HEK293T (cell line): ENCODE measurements around the gene RGS9BP.
"Not testable (repeated sequence)": the region's sequence is repeated elsewhere in the genome, so short reads cannot be mapped to it uniquely, and the experiment has no call there.

Experiments
- CTCF ChIA-PET: fragments of 350-600 bp; formaldehyde crosslinking; extraction: SDS; loops from one replicate; lab custom pipeline; 2021; ENCODE audit warnings: antibody characterized with exemption, inconsistent platforms; lab: Yijun Ruan, JAX
- POLR2A ChIA-PET: fragments of 350-600 bp; formaldehyde crosslinking; extraction: SDS; loops from one replicate; lab custom pipeline; 2020; ENCODE audit warnings: antibody characterized with exemption, inconsistent platforms; lab: Yijun Ruan, JAX
- DNase-seq: peaks from one replicate; pipeline ENCODE4 v3.0.0; 2012; ENCODE audit warnings: mixed read lengths; ENCODE audit errors: extremely low spot score
- ARNT ChIP-seq: fragments of 450-650 bp; IDR thresholded peaks from 2 replicates; pipeline ENCODE4 v1.6.1; 2017; ENCODE audit warnings: mild to moderate bottlenecking
- BHLHE40 ChIP-seq: fragments of 450-650 bp; IDR thresholded peaks from 2 replicates; pipeline ENCODE4 v1.6.1; 2016; ENCODE audit warnings: mild to moderate bottlenecking, moderate library complexity, borderline replicate concordance
- CTBP1 ChIP-seq: fragments of 450-650 bp; IDR thresholded peaks from 2 replicates; pipeline ENCODE4 v1.6.1; 2016; ENCODE audit warnings: borderline replicate concordance
- ELF4 ChIP-seq: fragments of 450-650 bp; IDR thresholded peaks from 2 replicates; pipeline ENCODE4 v1.6.1; 2017; ENCODE audit warnings: antibody characterized with exemption
- FOXA1 ChIP-seq: fragments of 450-650 bp; IDR thresholded peaks from 2 replicates; pipeline ENCODE4 v1.6.1; 2016; ENCODE audit warnings: mild to moderate bottlenecking
- FOXK2 ChIP-seq: fragments of 450-650 bp; IDR thresholded peaks from 2 replicates; pipeline ENCODE4 v1.6.1; 2016; ENCODE audit warnings: mild to moderate bottlenecking
- FOXM1 ChIP-seq: fragments of 450-650 bp; IDR thresholded peaks from 2 replicates; pipeline ENCODE4 v1.6.1; 2017; ENCODE audit warnings: mild to moderate bottlenecking, borderline replicate concordance
- HDGF ChIP-seq: fragments of 450-650 bp; IDR thresholded peaks from 2 replicates; pipeline ENCODE4 v1.6.1; 2017; ENCODE audit warnings: antibody characterized with exemption, borderline replicate concordance
- L3MBTL2 ChIP-seq: fragments of 450-650 bp; conservative IDR thresholded peaks from 2 replicates; pipeline ENCODE4 v1.6.1; 2016; ENCODE audit warnings: mild to moderate bottlenecking
- LEF1 ChIP-seq: fragments of 450-650 bp; IDR thresholded peaks from 2 replicates; pipeline ENCODE4 v1.6.1; 2017; ENCODE audit warnings: mild to moderate bottlenecking, borderline replicate concordance
- NFRKB ChIP-seq: fragments of 450-650 bp; IDR thresholded peaks from 2 replicates; pipeline ENCODE4 v1.6.1; 2016; ENCODE audit warnings: mild to moderate bottlenecking, moderate library complexity
- PKNOX1 ChIP-seq: fragments of 450-650 bp; IDR thresholded peaks from 2 replicates; pipeline ENCODE4 v1.6.1; 2016
- SP1 ChIP-seq: fragments of 450-650 bp; IDR thresholded peaks from 2 replicates; pipeline ENCODE4 v1.6.1; 2017
- SUZ12 ChIP-seq: fragments of 450-650 bp; IDR thresholded peaks from 2 replicates; pipeline ENCODE4 v1.6.1; 2016; ENCODE audit warnings: mild to moderate bottlenecking
- TARDBP ChIP-seq: fragments of 450-650 bp; IDR thresholded peaks from 2 replicates; pipeline ENCODE4 v1.6.1; 2016
- ZNF384 ChIP-seq: fragments of 450-650 bp; IDR thresholded peaks from 2 replicates; pipeline ENCODE4 v1.6.1; 2016

RGS9BP gene

DNA sequence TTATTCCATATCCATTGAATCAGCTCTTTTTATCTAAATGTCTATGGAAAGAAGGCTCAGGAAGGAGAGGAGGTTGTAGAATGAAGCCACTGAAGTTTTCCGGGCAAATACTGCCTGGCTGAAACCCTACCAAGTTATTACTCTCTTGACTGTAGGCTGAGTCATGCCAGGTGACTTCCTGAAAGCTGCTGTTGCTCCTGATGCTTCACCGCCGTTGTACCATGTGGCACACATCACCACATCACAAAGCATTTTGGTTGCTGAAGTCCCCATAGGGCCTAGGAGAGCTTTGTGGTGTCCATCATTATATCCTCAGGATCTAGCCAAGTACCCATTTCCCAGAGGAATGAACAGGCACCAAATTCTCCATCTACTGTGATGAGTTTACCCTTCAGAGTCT lies 32.8 kb downstream of the RGS9BP start:
- ChIA-PET POLR2A (no interaction called here), CTCF (no interaction called here)
- TF ChIP-seq L3MBTL2 (no peak), HDGF (no peak), ARNT (no peak), CTBP1 (no peak), PKNOX1 (no peak), FOXK2 (no peak), ZNF384 (no peak), LEF1 (no peak), NFRKB (no peak), TARDBP (no peak), SP1 (no peak), FOXM1 (no peak), BHLHE40 (no peak), ELF4 (no peak)
- no peak for DNase-seq

DNA sequence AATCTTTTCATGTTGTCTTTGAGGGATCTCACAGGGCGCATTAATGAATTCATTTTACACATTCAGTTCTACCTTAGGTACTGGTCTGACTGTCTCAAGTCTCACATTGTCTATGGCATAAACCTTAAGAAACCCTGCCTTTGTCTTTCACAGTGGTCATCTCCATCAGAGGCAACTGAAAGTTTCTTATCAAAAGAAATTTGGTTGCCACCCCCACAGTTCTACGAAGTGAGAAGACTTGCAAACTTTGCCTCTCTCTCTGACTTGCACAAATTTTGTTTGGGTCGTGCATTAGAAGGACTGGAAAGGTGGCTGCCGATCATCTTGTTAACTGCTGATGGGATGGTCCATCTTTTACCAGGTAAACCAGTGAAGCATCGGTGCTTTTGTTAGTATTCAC lies 33.4 kb downstream of the RGS9BP start:
- POLR2A ChIA-PET, result no interaction called here
- CTCF ChIA-PET, result no interaction called here
- DNase-seq, result no peak
- no peak for TF ChIP-seq ARNT
- TF ChIP-seq CTBP1, result no peak
- TF ChIP-seq ELF4, result no peak
- TF ChIP-seq TARDBP, result no peak
- no peak for TF ChIP-seq ZNF384
- TF ChIP-seq FOXA1, result no peak
- no peak for TF ChIP-seq PKNOX1
- TF ChIP-seq FOXK2, result no peak
- TF ChIP-seq LEF1, result no peak
- TF ChIP-seq BHLHE40, result no peak

- CTCF ChIA-PET, result no interaction called here
These were observed 36.1 kb downstream of the RGS9BP start for GRCh38 chr19:32711747-32712146.

GRCh38 chr19:32716203-32716602 lies 40.6 kb downstream of the RGS9BP start:
- CTCF ChIA-PET, POLR2A ChIA-PET, DNase-seq: not testable (repeated sequence)

More at GRCh38 chr19:32711747-32712146, 36.1 kb downstream of the RGS9BP start:
- no peak for DNase-seq
- POLR2A ChIA-PET, result no interaction called here
- TF ChIP-seq NFRKB (no peak), FOXM1 (no peak), TARDBP (no peak), FOXK2 (no peak), SP1 (no peak), ZNF384 (no peak), BHLHE40 (no peak), SUZ12 (no peak)

DNA sequence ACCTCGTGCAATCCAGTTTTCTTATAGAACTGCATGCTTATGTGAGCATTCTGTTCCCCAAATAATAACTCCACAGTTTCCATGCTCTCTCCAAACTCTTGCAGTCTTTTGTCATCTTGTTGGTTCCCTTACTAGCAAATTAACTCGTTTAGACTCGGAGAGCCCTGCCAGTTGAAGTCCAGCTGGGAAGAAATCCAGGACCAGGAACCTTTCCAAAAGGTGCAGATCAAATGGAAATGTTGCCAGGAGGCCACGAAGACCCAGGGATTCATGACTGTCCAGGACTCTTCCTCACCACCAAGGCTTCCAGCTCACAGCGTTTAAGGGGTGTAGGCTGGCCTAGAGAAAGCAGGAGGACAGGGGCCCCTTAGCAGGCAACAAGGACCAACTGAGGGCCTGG lies 41.8 kb downstream of the RGS9BP start:
- TF ChIP-seq ZNF384, result no peak
- ChIA-PET CTCF (no interaction called here), POLR2A (no interaction called here)
- DNase-seq, result no peak

DNA sequence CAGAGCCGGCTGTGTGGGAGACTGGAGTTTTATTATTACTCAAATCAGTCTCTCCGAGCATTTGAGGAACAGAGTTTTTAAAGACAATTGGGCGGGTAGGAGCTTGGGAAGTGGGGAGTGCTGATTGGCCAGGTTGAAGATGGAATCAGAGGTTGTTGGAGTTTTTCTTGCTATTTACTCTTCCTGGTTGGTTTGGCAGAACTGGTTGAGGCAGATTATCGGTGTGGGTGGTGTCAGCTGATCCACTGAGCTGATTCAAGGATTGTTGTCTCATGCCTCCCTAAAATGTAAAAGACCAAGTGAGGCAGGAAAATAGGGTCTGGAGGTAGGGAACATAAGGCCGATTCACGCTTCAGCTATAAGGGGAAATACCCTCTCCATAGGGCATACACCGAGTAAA lies 42.6 kb downstream of the RGS9BP start:
- ChIA-PET CTCF (no interaction called here), POLR2A (no interaction called here)
- DNase-seq, result no peak
- TF ChIP-seq BHLHE40 (no peak), TARDBP (no peak), ZNF384 (no peak), FOXK2 (no peak)

- TF ChIP-seq NFRKB (no peak), CTBP1 (no peak), FOXK2 (no peak), ZNF384 (no peak), SP1 (no peak), L3MBTL2 (no peak), BHLHE40 (no peak), TARDBP (no peak), FOXM1 (no peak), ARNT (no peak), SUZ12 (no peak), ELF4 (no peak), PKNOX1 (no peak), HDGF (no peak), LEF1 (no peak), FOXA1 (no peak)
- ChIA-PET CTCF (no interaction called here), POLR2A (no interaction called here)
- no peak for DNase-seq
These were observed 44.0 kb downstream of the RGS9BP start, which contains the start of gene TDRD12 for GRCh38 chr19:32719611-32720059. TSS of gene TDRD12 (plus strand) at chr19:32719767. CDS start at chr19:32720073, 306 bp downstream.
